Tibial nerve (tissue), 4 donors: ENCODE data around the gene MAPK14. TPM values are rescaled to one million over a fixed set of nuclear protein-coding genes. Genes with fewer than 3 reads are reported as not detected.
A peak's percentile ranks its signal among the peaks of the same experiment; 100 is the strongest.

Experiments
- DNase-seq, 2 donors: peaks; one replicate each; pipeline ENCODE4 v3.0.0-alpha.2; 2019; ENCODE audit warnings: low spot score in 2 of 2
- H3K27ac ChIP-seq, 4 donors: fragments of 200-600 bp; sonication (generic) in 3 of 4; one replicate each; pipeline ENCODE4 v1.5.1; 2017 to 2019; ENCODE audit warnings: mild to moderate bottlenecking in 1 of 4
- H3K27me3 ChIP-seq, 2 donors: fragments of 200-600 bp; sonication (generic) in 1 of 2; one replicate each; pipeline versions ENCODE4 v1.5.1 to v1.6.0; 2017 to 2019
- H3K36me3 ChIP-seq, 3 donors: fragments of 200-600 bp; sonication (generic); one replicate each; pipeline ENCODE4 v1.5.1; 2018 to 2019
- H3K4me1 ChIP-seq, 4 donors: fragments of 200-600 bp; sonication (generic) in 3 of 4; one replicate each; pipeline ENCODE4 v1.5.1; 2017 to 2019
- H3K4me3 ChIP-seq, 4 donors: fragments of 200-600 bp; sonication (generic) in 3 of 4; one replicate each; pipeline ENCODE4 v1.5.1; 2017 to 2019; ENCODE audit warnings: mild to moderate bottlenecking in 1 of 4, moderate library complexity in 1 of 4
- H3K9me3 ChIP-seq, 4 donors: fragments of 200-600 bp; sonication (generic) in 3 of 4; one replicate each; pipeline ENCODE4 v1.5.1; 2017 to 2019
- CTCF ChIP-seq, 5 experiments: fragments of 200-600 bp in 3 of 5; fragments of 450-650 bp in 2 of 5; sonication (generic) in 3 of 5; IDR thresholded peaks; one replicate each; pipeline ENCODE4 v1.5.1; 2016 to 2019; ENCODE audit warnings: antibody characterized with exemption in 5 of 5, mild to moderate bottlenecking in 3 of 5, moderate library complexity in 2 of 5
- EP300 ChIP-seq, 2 donors: sonication (generic); formaldehyde crosslinking; IDR thresholded peaks; one replicate each; pipeline ENCODE4 v1.6.1; 2017; ENCODE audit warnings: antibody characterized with exemption in 2 of 2, mild to moderate bottlenecking in 1 of 2
- POLR2A ChIP-seq, 2 donors: fragments of 450-650 bp; IDR thresholded peaks; one replicate each; pipeline ENCODE4 v1.6.1; 2017; ENCODE audit warnings: antibody characterized with exemption in 2 of 2, mild to moderate bottlenecking in 2 of 2, moderate library complexity in 2 of 2
- WGBS, 2 donors: methylation state at CpG; one replicate each; pipeline ENCODE4 v1.1.5; 2018; 5-methylcytosine and 5-hydroxymethylcytosine counted together
- total RNA-seq, 4 donors: library from RNA; depleted of rRNA; stranded (reverse); fragments of >200 nt; gene quantifications; one replicate each; pipeline ENCODE4 v1.1.0, GENCODE V29; 2016

MAPK14 gene
- total RNA-seq, 4 donors from 2014 or later: 73.5 to 88.1 (median 83.2) TPM

- Histone ChIP-seq H3K4me1 (peaks cover 0 to 63% (median 19%) of the 10 kb centered on the region in 4 donors), H3K27ac (no peak overlapping the region), H3K4me3 (no peak overlapping the region), H3K27me3 (no peaks in the 10 kb centered on the region), H3K36me3 (peaks cover 0 to 9% (median under 1%) of the 10 kb centered on the region in 3 donors), H3K9me3 (no peaks in the 10 kb centered on the region)
- 84 to 87% methylated on average over 3 of the region's 3 CpGs for WGBS, 2 donors
- no peak for DNase-seq
- no peak for TF ChIP-seq CTCF (IDR thresholded peaks at IDR 0.05)
- TF ChIP-seq EP300 (IDR thresholded peaks at IDR 0.05): no peak
- no peak for TF ChIP-seq POLR2A (IDR thresholded peaks at IDR 0.05)
These were observed 37.3 kb downstream of the MAPK14 start for GRCh38 chr6:36064770-36065396.

GRCh38 chr6:36065916-36066315 lies 38.3 kb downstream of the MAPK14 start:
- TF ChIP-seq POLR2A (IDR thresholded peaks at IDR 0.05) (no peak), CTCF (IDR thresholded peaks at IDR 0.05) (no peak), EP300 (IDR thresholded peaks at IDR 0.05) (no peak)
- H3K27me3 ChIP-seq: no peaks in the 10 kb centered on the region
- no peak for DNase-seq
- no peak overlapping the region for H3K4me3 ChIP-seq
- no peaks in the 10 kb centered on the region for H3K36me3 ChIP-seq
- peaks cover 0 to 71% (median 23%) of the 10 kb centered on the region in 4 donors for H3K4me1 ChIP-seq
- peak overlapping the region in 1 of 4 donors; percentile 18 for H3K27ac ChIP-seq
- no peaks in the 10 kb centered on the region for H3K9me3 ChIP-seq

- no peaks in the 10 kb centered on the region for H3K27me3 ChIP-seq
- DNase-seq: no peak
- no peaks in the 10 kb centered on the region for H3K36me3 ChIP-seq
- no peaks in the 10 kb centered on the region for H3K9me3 ChIP-seq
- TF ChIP-seq EP300 (IDR thresholded peaks at IDR 0.05) (no peak), POLR2A (IDR thresholded peaks at IDR 0.05) (no peak), CTCF (IDR thresholded peaks at IDR 0.05) (no peak)
- 89 to 92% methylated on average over 2 of the region's 2 CpGs for WGBS, 2 donors
- no peak overlapping the region for H3K4me3 ChIP-seq
- peaks cover 0 to 71% (median 23%) of the 10 kb centered on the region in 4 donors for H3K4me1 ChIP-seq
- no peak overlapping the region for H3K27ac ChIP-seq
These were observed 39.2 kb downstream of the MAPK14 start for GRCh38 chr6:36066817-36067216.

- Histone ChIP-seq H3K4me3 (no peak overlapping the region), H3K36me3 (no peaks in the 10 kb centered on the region), H3K4me1 (peaks cover 0 to 71% (median 23%) of the 10 kb centered on the region in 4 donors), H3K27ac (peak overlapping the region in 1 of 4 donors; percentile 22), H3K27me3 (no peaks in the 10 kb centered on the region), H3K9me3 (no peaks in the 10 kb centered on the region)
- TF ChIP-seq CTCF (IDR thresholded peaks at IDR 0.05): no peak
- TF ChIP-seq POLR2A (IDR thresholded peaks at IDR 0.05): no peak
- no peak for TF ChIP-seq EP300 (IDR thresholded peaks at IDR 0.05)
- 59 to 62% methylated on average over 3 of the region's 3 CpGs for WGBS, 2 donors
- no peak for DNase-seq
These were observed 39.9 kb downstream of the MAPK14 start for GRCh38 chr6:36067374-36068011.

- TF ChIP-seq POLR2A (IDR thresholded peaks at IDR 0.05): no peak
- no peak for TF ChIP-seq EP300 (IDR thresholded peaks at IDR 0.05)
- TF ChIP-seq CTCF (IDR thresholded peaks at IDR 0.05): no peak
- Histone ChIP-seq H3K4me3 (no peak overlapping the region), H3K9me3 (no peaks in the 10 kb centered on the region), H3K27ac (no peak overlapping the region), H3K4me1 (peaks cover 0 to 71% (median 23%) of the 10 kb centered on the region in 4 donors), H3K27me3 (no peaks in the 10 kb centered on the region), H3K36me3 (no peaks in the 10 kb centered on the region)
- DNase-seq: no peak
These were observed 40.4 kb downstream of the MAPK14 start for GRCh38 chr6:36068012-36068392.
